GM23338 (cell line): Measurements from ENCODE around the gene WWOX. TPM values are rescaled to one million over a fixed set of nuclear protein-coding genes. Genes with fewer than 3 reads are reported as not detected.
A peak's percentile ranks its signal among the peaks of the same experiment; 100 is the strongest.

Source experiments
- ATAC-seq: fragments of 200-7000 bp; cut with Tn5 transposase; 3 replicates; pipeline ENCODE4 v1.9.1; 2020
- DNase-seq: peaks from one replicate; pipeline ENCODE4 v3.0.0-alpha.2; 2015; ENCODE audit warnings: low spot score
- H2AFZ ChIP-seq: fragments of 200-600 bp; sonication (generic); 2 replicates; pipeline ENCODE4 v1.8.0; 2016; ENCODE audit warnings: antibody characterized with exemption, mild to moderate bottlenecking, moderate library complexity
- H3F3A ChIP-seq: fragments of 200-600 bp; sonication (generic); replicated peaks from 2 replicates; pipeline ENCODE4 v1.8.0; 2017; ENCODE audit warnings: antibody characterized with exemption, mixed run types, low read depth
- H3K27ac ChIP-seq: fragments of 200-600 bp; sonication (generic); 2 replicates; pipeline ENCODE4 v1.6.1; 2016; ENCODE audit warnings: low read depth
- H3K27me3 ChIP-seq: fragments of 200-600 bp; sonication (generic); 2 replicates; pipeline ENCODE4 v1.8.0; 2016; ENCODE audit warnings: mild to moderate bottlenecking, mixed run types, moderate library complexity; ENCODE audit not compliant: insufficient read depth
- H3K36me3 ChIP-seq: fragments of 200-600 bp; sonication (generic); 2 replicates; pipeline ENCODE4 v1.8.0; 2016; ENCODE audit warnings: mild to moderate bottlenecking; ENCODE audit not compliant: insufficient read depth
- H3K4me1 ChIP-seq: fragments of 200-600 bp; sonication (generic); 2 replicates; pipeline ENCODE4 v1.8.0; 2016; ENCODE audit warnings: mild to moderate bottlenecking, moderate library complexity; ENCODE audit not compliant: insufficient read depth
- H3K4me2 ChIP-seq: fragments of 200-600 bp; sonication (generic); 2 replicates; pipeline ENCODE4 v1.7.1; 2017; ENCODE audit warnings: mixed run types
- H3K4me3 ChIP-seq: fragments of 200-600 bp; sonication (generic); 2 replicates; pipeline ENCODE4 v1.6.1; 2016; ENCODE audit warnings: mixed run types
- H3K79me2 ChIP-seq: fragments of 200-600 bp; sonication (generic); replicated peaks from 2 replicates; pipeline ENCODE4 v1.8.0; 2017; ENCODE audit warnings: mild to moderate bottlenecking; ENCODE audit not compliant: insufficient read depth
- H3K9me2 ChIP-seq: fragments of 200-600 bp; sonication (generic); 2 replicates; pipeline ENCODE4 v1.8.0; 2017; ENCODE audit not compliant: insufficient read depth
- H4K20me1 ChIP-seq: fragments of 200-600 bp; sonication (generic); replicated peaks from 2 replicates; pipeline ENCODE4 v1.8.0; 2017; ENCODE audit warnings: mild to moderate bottlenecking; ENCODE audit not compliant: insufficient read depth
- H3K27ac Mint-ChIP-seq: 2 replicates; pipeline ENCODE4 v1.8.0; 2020; ENCODE audit warnings: inconsistent platforms, mild to moderate bottlenecking, moderate library complexity, mixed read lengths
- H3K27me3 Mint-ChIP-seq: 3 replicates; pipeline ENCODE4 v1.8.0; 2022; ENCODE audit warnings: low read depth, mild to moderate bottlenecking, moderate library complexity, mixed read lengths, inconsistent platforms; ENCODE audit not compliant: insufficient read depth, poor library complexity
- H3K36me3 Mint-ChIP-seq: 3 replicates; pipeline ENCODE4 v1.8.0; 2021; ENCODE audit warnings: low read depth, mild to moderate bottlenecking, inconsistent platforms, moderate library complexity, mixed read lengths
- H3K4me1 Mint-ChIP-seq: 3 replicates; pipeline ENCODE4 v1.8.0; 2020; ENCODE audit warnings: mild to moderate bottlenecking, inconsistent platforms, mixed read lengths
- H3K4me3 Mint-ChIP-seq: 3 replicates; pipeline ENCODE4 v1.8.0; 2021; ENCODE audit warnings: moderate library complexity, mild to moderate bottlenecking, inconsistent platforms, mixed read lengths
- H3K9me3 Mint-ChIP-seq: 3 replicates; pipeline ENCODE4 v1.8.0; 2020; ENCODE audit warnings: moderate library complexity, mild to moderate bottlenecking, inconsistent platforms, mixed read lengths
- CREB1 ChIP-seq: fragments of 250-450 bp; sonication (Bioruptor Pico); IDR thresholded peaks from 2 replicates; pipeline ENCODE4 v1.5.0; 2020; ENCODE audit warnings: low read depth, mild to moderate bottlenecking, moderate library complexity
- EZH2 ChIP-seq: fragments of 200-600 bp; sonication (generic); IDR thresholded peaks from one replicate; pipeline ENCODE4 v1.8.0; 2017; ENCODE audit warnings: antibody characterized with exemption, mild to moderate bottlenecking, low read depth; ENCODE audit not compliant: unreplicated experiment
- EZH2phosphoT487 ChIP-seq: fragments of 200-600 bp; sonication (generic); IDR thresholded peaks from one replicate; pipeline ENCODE4 v1.8.1; 2018; ENCODE audit warnings: antibody characterized with exemption; ENCODE audit not compliant: unreplicated experiment
- JUNB ChIP-seq: IDR thresholded peaks from one replicate; pipeline ENCODE4 v1.6.1; 2016; ENCODE audit warnings: antibody characterized with exemption; ENCODE audit not compliant: unreplicated experiment
- NANOG ChIP-seq: IDR thresholded peaks from 2 replicates; pipeline ENCODE4 v1.6.1; 2016; ENCODE audit warnings: antibody characterized with exemption, borderline replicate concordance
- REST ChIP-seq: IDR thresholded peaks from one replicate; pipeline ENCODE4 v1.6.1; 2018; ENCODE audit warnings: antibody characterized with exemption; ENCODE audit not compliant: unreplicated experiment
- ZNF331 ChIP-seq: fragments of 250-450 bp; sonication (Bioruptor Pico); IDR thresholded peaks from 2 replicates; pipeline ENCODE4 v1.5.0; 2020; ENCODE audit warnings: low read depth, mild to moderate bottlenecking, moderate library complexity
- ZNF462 ChIP-seq: fragments of 250-450 bp; sonication (Bioruptor Pico); IDR thresholded peaks from 2 replicates; pipeline ENCODE4 v1.5.0; 2020; ENCODE audit warnings: mild to moderate bottlenecking, moderate library complexity
- polyA plus RNA-seq: library from polyadenylated mRNA; unstranded; fragments of >200 nt; fragmentation: Nextera tagmentation; extraction: Ambion mirVana; gene quantifications from 2 replicates; pipeline ENCODE4 v1.2.1, GENCODE V29; 2016
- total RNA-seq: library from RNA; depleted of rRNA; stranded (reverse); fragments of >200 nt; shearing (Covaris generic); gene quantifications from 2 replicates; pipeline ENCODE4 v1.2.3, GENCODE V29; 2014

The WWOX gene
- total and polyA plus RNA-seq, 2 experiments from 2014 or later, result 10.0 to 19.3 TPM

DNA sequence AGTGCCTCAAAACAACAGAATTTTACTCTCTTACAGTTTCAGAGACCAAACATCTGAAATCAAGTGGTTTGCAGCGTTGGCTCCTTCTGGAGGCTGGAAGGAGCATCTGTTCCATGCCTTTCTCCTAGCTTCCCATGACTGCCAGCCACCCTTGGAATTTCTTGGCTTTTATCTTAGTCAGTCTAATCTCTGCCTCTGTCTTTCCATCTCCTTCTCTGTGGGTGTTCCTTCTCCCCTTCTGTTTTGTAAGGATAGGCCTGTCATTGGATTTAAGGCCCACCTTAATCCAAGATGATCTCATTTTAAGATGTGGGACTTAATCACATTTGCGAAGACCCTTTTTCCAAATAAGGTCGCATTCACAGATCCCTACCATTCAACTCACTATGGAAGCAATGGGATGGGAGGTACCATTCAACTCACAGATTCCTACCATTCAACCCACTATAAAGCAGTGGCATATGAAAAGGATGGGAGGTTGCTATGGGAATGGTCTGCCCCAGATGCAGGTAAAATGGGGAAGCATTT, 321.8 kb downstream of the WWOX start:
- Mint-ChIP-seq H3K9me3 (no peaks in the 10 kb centered on the region), H3K36me3 (no peaks in the 10 kb centered on the region), H3K27ac (peak overlapping the region; percentile 81), H3K27me3 (peaks cover 2% of the 10 kb centered on the region), H3K4me3 (no peak overlapping the region), H3K4me1 (peaks cover 11% of the 10 kb centered on the region)
- Histone ChIP-seq H3K27me3 (no peaks in the 10 kb centered on the region), H3K79me2 (no peaks in the 10 kb centered on the region), H3K36me3 (no peaks in the 10 kb centered on the region), H3K27ac (no peak overlapping the region), H2AFZ (no peak overlapping the region), H4K20me1 (no peaks in the 10 kb centered on the region), H3K4me1 (peaks cover 5% of the 10 kb centered on the region), H3K9me2 (no peaks in the 10 kb centered on the region), H3F3A (no peaks in the 10 kb centered on the region), H3K4me3 (no peak overlapping the region), H3K4me2 (no peak overlapping the region)
- TF ChIP-seq NANOG (no peak), CREB1 (CRISPR knock-in tag) (no peak), EZH2 (no peak), REST (no peak), ZNF331 (CRISPR knock-in tag) (no peak), JUNB (no peak), EZH2phosphoT487 (no peak), ZNF462 (peak; percentile 90)
- DNase-seq (peak; percentile 61), ATAC-seq (peak; percentile 98)
